ENCODE results near the gene MFGE8. TPM values are rescaled to one million over a fixed set of nuclear protein-coding genes. Genes with fewer than 3 reads are reported as not detected.

MFGE8 gene
- total and polyA plus RNA-seq, 9 of the 15 experiments (the other 6 are each of a cell fraction or from before 2014, with no cell fraction given), result 2.3 to 142 (median 62.3) TPM

GRCh38 chr15:88938802-88939485 lies 25.8 kb upstream of the MFGE8 start (continued):
- TF ChIP-seq ZNF644 (tag; IDR thresholded peaks at IDR 0.05; ENCODE audit: low read depth) (peak; percentile 63; the same call in 1 of the 2 replicates), SOX6 (IDR thresholded peaks at IDR 0.05) (peak; percentile 71), TRIM25 (IDR thresholded peaks at IDR 0.05; ENCODE audit: borderline replicate concordance) (no peak), CAMTA2 (CRISPR knock-in tag; conservative IDR thresholded peaks at IDR 0.05) (no peak), CHAMP1 (IDR thresholded peaks at IDR 0.05) (no peak), IFI16 (CRISPR knock-in tag; IDR thresholded peaks at IDR 0.05) (0 out of 2 replicates have a peak, but pooled peaks have one; percentile 13), ZNF398 (CRISPR knock-in tag; IDR thresholded peaks at IDR 0.05) (no peak), RHOXF2B (CRISPR knock-in tag; conservative IDR thresholded peaks at IDR 0.05) (no peak), ZBTB33 (CRISPR knock-in tag; IDR thresholded peaks at IDR 0.05) (peak; percentile 78), ZNF707 (CRISPR knock-in tag; conservative IDR thresholded peaks at IDR 0.05) (no peak), MAX (CRISPR knock-in tag; IDR thresholded peaks at IDR 0.05) (peak; percentile 76), ATF4 (CRISPR knock-in tag; IDR thresholded peaks at IDR 0.05) (peak; percentile 89), DNMT1 (IDR thresholded peaks at IDR 0.05) (0 out of 2 replicates have a peak, but pooled peaks have one; percentile 28), ZNF174 (CRISPR knock-in tag; IDR thresholded peaks at IDR 0.05) (no peak), GTF2A2 (tag; IDR thresholded peaks at IDR 0.05) (no peak)

All from K562 (cell line).